ENCODE data around the gene COX8C.

DNA sequence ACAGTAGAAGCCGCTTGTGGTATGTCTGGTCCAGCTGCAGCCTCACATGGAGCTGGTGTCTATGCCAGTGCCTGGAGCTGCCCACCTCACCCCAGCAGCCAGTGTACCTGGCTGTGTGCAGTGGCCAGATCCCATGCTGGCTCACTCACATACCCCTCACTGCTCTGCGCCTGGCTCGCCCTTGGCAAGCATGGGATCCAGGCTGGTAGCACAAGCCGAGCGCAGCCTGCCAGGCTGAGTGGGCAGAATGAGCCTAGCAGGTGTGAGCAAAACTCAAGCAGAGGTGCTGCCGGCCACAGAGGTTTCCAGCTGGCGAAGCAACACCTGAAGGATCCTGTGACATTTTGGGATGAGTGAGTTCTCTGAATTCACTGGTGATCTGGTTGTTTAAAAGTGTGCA is 9.1 kb upstream of the COX8C start:
- TF ChIP-seq, protein P1, sequence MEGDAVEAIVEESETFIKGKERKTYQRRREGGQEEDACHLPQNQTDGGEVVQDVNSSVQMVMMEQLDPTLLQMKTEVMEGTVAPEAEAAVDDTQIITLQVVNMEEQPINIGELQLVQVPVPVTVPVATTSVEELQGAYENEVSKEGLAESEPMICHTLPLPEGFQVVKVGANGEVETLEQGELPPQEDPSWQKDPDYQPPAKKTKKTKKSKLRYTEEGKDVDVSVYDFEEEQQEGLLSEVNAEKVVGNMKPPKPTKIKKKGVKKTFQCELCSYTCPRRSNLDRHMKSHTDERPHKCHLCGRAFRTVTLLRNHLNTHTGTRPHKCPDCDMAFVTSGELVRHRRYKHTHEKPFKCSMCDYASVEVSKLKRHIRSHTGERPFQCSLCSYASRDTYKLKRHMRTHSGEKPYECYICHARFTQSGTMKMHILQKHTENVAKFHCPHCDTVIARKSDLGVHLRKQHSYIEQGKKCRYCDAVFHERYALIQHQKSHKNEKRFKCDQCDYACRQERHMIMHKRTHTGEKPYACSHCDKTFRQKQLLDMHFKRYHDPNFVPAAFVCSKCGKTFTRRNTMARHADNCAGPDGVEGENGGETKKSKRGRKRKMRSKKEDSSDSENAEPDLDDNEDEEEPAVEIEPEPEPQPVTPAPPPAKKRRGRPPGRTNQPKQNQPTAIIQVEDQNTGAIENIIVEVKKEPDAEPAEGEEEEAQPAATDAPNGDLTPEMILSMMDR (conservative IDR thresholded peaks at IDR 0.05; ENCODE audit: low read length) = no peak
- TF ChIP-seq EZH2phosphoT487 (IDR thresholded peaks at IDR 0.05; ENCODE audit: borderline replicate concordance, low read depth, low read length) = no peak
